GM19328 (cell line): ENCODE measurements around the gene CLEC17A.

ENCODE experiments used
- ATAC-seq: cut with Tn5 transposase; IDR thresholded peaks from one replicate; pipeline ENCODE4 v1.9.1; 2021; ENCODE audit warnings: mild to moderate bottlenecking, moderate library complexity; ENCODE audit not compliant: unreplicated experiment

CLEC17A gene

DNA sequence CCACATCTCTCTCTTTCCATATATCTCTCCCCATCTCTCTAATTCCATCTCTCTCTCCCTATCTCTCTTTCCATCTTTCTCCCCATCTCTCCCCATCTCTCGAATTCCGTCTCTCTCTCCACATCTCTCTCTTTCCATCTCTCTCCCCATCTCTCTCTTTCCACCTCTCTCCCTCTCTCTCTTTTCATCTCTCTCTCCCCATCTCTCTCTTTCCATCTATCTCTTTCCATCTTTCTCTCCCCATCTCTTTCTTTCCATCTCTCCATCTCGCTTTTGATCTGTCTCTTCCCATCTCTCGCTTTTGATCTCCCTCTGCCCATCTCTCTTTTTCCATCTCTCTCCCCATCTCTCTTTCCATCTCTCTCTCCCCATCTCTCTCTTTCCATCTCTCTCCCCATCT is 66.1 kb downstream of the CLEC17A start:
- no peak for ATAC-seq

DNA sequence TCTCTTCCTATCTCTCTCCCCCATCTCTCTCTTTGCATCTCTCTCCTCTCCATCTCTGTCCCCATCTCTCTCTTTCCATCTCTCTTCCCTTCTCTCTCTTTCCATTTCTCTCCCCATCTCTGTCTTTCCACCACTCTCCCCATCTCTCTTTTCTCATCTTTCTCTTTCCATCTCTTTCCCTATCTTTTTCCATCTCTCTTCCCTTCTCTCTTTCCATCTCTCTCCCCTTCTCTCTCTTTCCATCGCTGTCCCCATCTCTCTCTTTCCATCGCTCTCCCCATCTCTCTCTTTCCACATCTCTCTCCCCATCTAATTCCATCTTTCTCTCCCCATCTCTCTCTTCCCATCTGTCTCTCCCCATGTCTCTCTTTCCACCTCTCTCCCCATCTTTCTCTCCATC is 67.3 kb downstream of the CLEC17A start:
- ATAC-seq, result no peak

DNA sequence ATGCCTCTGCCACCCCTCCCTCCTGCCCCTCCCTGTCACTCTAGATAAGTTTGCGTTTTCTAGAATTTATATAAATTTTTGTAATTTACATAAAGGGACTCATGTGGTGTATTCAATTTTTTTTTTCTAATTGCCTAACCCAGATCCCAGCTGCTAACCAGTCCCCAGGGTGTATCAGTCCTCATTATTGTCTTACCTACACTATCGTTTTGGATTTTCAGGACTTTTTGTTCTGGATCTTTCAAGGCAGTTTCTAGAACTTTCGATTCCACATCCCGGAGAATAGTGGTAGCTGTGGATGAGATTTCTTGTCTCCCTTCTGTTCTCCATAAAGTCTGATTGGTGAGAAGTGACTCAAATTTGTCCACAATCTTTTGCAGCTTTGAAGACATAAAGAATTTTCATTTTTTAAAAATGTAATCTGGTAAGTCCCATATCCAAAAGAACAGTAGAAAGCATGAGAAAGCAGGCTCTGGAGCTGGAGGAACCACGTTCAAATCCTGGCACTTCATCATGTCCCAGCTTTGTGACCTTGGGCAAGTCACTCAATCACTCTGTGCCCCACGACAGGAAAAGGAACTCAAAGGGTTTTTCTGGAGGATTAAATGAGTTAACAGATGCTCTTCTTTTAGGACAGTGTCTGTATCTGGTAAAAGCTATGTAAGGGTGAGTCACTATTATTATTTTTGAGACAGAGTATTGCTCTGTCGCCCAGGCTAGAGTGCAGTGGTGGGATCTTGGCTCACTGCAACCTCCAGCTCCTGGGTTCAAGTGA is 72.1 kb downstream of the CLEC17A start:
- no peak for ATAC-seq

DNA sequence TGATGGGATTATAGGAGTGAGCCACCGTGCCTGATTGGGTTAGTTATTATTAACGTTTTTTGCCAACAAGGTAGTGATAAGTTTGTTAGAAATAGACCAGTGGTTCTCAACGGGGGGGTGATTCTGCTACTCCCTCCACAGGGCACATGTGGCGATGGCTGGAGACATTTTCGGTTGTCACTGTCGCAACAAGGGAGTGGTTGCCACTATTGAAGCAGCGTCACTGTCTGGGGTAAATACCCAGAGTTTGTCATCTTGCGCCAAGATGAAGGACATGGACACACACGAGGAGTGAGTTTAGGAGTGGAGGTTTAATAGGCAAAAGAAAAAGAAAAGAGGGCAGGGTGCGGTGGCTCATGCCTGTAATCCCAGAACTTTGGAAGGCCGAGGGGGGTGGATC is 72.8 kb downstream of the CLEC17A start:
- no peak for ATAC-seq

DNA sequence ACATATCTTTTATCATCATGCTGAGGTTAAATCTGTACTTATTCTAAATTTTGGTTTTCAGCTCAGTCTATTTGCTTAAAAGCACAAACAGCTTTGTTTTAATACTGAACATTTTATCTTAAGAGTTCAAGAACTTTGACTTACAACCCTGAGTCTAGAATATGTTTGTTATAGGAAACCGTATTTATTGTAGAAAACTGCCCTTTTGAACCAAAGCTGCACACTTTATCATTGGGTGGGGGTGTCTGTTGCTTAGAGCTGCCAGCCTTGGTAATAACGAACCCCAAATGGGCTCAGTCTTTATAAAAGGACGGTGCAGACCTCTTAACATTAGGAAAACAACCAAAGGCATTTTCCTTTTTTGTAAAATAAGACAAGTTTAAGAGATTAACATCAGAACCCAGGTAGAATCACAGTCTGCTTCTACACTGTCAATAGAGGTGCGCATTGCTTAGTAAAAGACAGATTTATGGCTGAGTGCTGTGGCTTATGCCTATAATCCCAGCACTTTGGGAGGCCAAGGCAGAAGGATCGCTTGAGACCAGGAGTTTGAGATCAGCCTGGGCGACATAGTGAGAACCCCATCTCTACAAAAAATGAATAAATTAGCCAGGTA is 77.1 kb downstream of the CLEC17A start:
- ATAC-seq, result no peak

DNA sequence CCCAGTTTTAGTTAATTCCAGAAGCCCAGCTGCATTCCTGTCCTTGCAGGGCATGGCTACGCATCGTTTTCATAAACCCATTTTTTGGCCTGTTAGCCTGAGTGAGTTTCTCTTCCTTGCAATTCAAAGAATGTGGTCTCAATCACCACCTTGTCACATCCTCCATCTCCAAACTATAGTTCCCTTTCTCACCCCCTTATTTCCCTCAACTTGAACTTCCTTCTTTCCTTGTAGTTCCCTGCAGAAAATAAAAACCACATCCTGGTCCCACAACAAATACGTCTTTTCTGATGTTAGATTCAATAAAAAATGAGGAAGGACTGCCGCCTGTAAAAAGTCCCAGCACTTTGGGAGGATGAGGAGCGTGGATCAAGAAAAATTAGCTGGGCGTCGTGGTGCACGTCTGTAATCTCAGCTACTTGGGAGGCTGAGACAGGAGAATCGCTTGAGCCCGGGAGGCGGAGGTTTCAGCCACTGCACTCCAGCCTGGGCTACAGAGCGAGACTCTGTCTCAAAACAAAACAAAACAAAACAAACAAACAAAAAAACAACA is 78.6 kb downstream of the CLEC17A start:
- no peak for ATAC-seq
